DND-41 (cell line): ENCODE measurements around the gene PLIN4.

Experiments
- ATAC-seq: fragments of 200-7000 bp; cut with Tn5 transposase; 3 replicates; pipeline ENCODE4 v1.9.1; 2021; ENCODE audit warnings: low read depth; ENCODE audit not compliant: insufficient read depth
- DNase-seq: peaks from one replicate; pipeline ENCODE4 v3.0.0-alpha.2; 2020
- H2AFZ ChIP-seq: 2 replicates; pipeline ENCODE4 v1.6.0; 2012; ENCODE audit warnings: low read depth, low read length
- H3K27ac ChIP-seq: 2 replicates; pipeline ENCODE4 v1.5.1; 2012; ENCODE audit warnings: low read length, inconsistent platforms
- H3K27me3 ChIP-seq: fragments of 200-600 bp; sonication (generic); 2 replicates; pipeline ENCODE4 v1.6.0; 2012; ENCODE audit warnings: low read length, mild to moderate bottlenecking, inconsistent platforms; ENCODE audit not compliant: insufficient read depth, poor library complexity
- H3K36me3 ChIP-seq: 2 replicates; pipeline ENCODE4 v1.5.1; 2012; ENCODE audit warnings: low read length, inconsistent platforms; ENCODE audit not compliant: insufficient read depth
- H3K4me1 ChIP-seq: 2 replicates; pipeline ENCODE4 v1.5.1; 2012; ENCODE audit warnings: mild to moderate bottlenecking, low read length; ENCODE audit not compliant: insufficient read depth
- H3K4me2 ChIP-seq: 2 replicates; pipeline ENCODE4 v1.6.0; 2012; ENCODE audit warnings: mild to moderate bottlenecking, moderate library complexity, low read length, inconsistent platforms; ENCODE audit not compliant: insufficient read depth
- H3K4me3 ChIP-seq, 2 experiments: fragments of 200-600 bp in 1 of 2; shearing (Covaris generic) in 1 of 2; 2 replicates each; pipeline ENCODE4 v1.5.1; 2012 to 2016; ENCODE audit warnings: inconsistent platforms in 2 of 2, low read length in 2 of 2, mild to moderate bottlenecking in 2 of 2, low read depth in 1 of 2, moderate library complexity in 1 of 2
- H3K79me2 ChIP-seq: 2 replicates; pipeline ENCODE4 v1.6.0; 2012; ENCODE audit warnings: low read length, inconsistent platforms; ENCODE audit not compliant: insufficient read depth
- H3K9ac ChIP-seq: 2 replicates; pipeline ENCODE4 v1.6.0; 2012; ENCODE audit warnings: low read depth, mild to moderate bottlenecking, inconsistent platforms, low read length, moderate library complexity
- H3K9me3 ChIP-seq: 2 replicates; pipeline ENCODE4 v1.5.1; 2012; ENCODE audit warnings: low read length, moderate library complexity, mild to moderate bottlenecking, inconsistent platforms; ENCODE audit not compliant: insufficient read depth, severe bottlenecking
- H4K20me1 ChIP-seq: 2 replicates; pipeline ENCODE4 v1.6.0; 2012; ENCODE audit warnings: low read length; ENCODE audit not compliant: insufficient read depth
- EZH2 ChIP-seq: IDR thresholded peaks from 3 replicates; pipeline ENCODE4 v1.6.1; 2012; ENCODE audit warnings: borderline replicate concordance, low read depth, mild to moderate bottlenecking, moderate library complexity, low read length, inconsistent platforms; ENCODE audit not compliant: severe bottlenecking
- TF ChIP-seq, protein P1 (sequence below): IDR thresholded peaks from 2 replicates; pipeline ENCODE4 v1.5.1; 2012; ENCODE audit warnings: borderline replicate concordance, low read length, moderate library complexity, mild to moderate bottlenecking; ENCODE audit not compliant: poor library complexity, severe bottlenecking; ENCODE audit errors: extremely low read depth

PLIN4 gene

DNA sequence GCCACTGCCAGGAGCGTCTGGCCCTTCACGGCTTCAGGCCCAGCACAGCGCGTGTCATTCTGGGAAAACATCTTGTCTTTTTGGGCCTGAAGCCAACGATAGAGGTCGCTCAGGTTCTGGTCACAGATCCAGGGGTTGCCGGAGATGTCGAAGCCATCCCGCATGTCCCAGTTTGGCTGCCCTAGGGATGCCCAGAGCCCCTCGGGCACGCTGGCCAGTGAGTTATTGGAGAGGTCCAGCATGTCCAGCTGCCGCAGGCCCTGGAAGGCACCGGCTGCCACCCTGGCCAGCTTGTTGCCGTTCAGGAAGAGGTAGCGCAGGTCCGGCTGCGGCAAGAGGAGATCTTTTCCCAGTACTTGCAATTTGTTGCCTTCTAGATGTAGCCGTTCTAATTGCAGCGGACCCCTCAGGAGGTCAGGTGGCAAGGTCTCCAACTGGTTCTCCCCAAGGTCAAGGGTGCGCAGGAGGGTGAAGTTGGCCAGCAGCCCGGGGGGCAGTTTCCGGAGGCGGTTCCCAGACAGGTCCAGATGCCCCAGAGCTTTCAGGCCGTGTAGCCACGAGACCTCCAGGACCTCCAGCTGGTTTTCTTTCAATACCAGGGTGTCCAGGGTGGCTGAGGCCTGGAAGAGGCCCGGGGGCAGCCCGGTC lies 19.8 kb upstream of the PLIN4 start:
- Histone ChIP-seq H3K9ac (no peak overlapping the region), H3K27me3 (no peaks in the 10 kb centered on the region), H3K36me3 (no peaks in the 10 kb centered on the region), H3K9me3 (no peaks in the 10 kb centered on the region), H3K4me1 (no peaks in the 10 kb centered on the region), H4K20me1 (no peaks in the 10 kb centered on the region), H3K4me3 (no peak overlapping the region), H2AFZ (no peak overlapping the region), H3K79me2 (no peaks in the 10 kb centered on the region), H3K4me2 (no peak overlapping the region), H3K27ac (no peak overlapping the region)
- TF ChIP-seq EZH2: no peak
- TF ChIP-seq, protein P1, sequence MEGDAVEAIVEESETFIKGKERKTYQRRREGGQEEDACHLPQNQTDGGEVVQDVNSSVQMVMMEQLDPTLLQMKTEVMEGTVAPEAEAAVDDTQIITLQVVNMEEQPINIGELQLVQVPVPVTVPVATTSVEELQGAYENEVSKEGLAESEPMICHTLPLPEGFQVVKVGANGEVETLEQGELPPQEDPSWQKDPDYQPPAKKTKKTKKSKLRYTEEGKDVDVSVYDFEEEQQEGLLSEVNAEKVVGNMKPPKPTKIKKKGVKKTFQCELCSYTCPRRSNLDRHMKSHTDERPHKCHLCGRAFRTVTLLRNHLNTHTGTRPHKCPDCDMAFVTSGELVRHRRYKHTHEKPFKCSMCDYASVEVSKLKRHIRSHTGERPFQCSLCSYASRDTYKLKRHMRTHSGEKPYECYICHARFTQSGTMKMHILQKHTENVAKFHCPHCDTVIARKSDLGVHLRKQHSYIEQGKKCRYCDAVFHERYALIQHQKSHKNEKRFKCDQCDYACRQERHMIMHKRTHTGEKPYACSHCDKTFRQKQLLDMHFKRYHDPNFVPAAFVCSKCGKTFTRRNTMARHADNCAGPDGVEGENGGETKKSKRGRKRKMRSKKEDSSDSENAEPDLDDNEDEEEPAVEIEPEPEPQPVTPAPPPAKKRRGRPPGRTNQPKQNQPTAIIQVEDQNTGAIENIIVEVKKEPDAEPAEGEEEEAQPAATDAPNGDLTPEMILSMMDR: no peak
- no peak for ATAC-seq
- no peak for DNase-seq

DNA sequence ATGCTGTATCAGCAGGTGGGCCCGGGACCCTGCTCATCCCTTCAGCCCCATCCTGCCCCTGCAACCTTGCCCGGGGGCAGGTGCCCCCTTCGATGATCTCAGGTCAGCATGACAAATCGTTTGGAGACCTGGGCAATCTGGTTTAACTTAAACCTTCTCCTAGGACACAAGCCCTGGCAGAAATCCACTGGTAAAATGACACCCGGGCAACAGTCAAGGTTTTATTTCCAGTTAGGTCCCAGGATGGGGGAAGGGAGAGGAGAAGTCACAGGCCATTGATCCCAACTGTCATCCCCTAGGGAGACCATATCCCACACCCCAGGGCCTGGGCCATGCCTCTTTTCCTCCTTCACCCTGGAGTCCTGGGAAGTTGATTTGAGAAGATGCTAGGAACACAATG lies 18.5 kb upstream of the PLIN4 start:
- ATAC-seq (no peak), DNase-seq (no peak)
- no peaks in the 10 kb centered on the region for H3K4me1 ChIP-seq
- H3K79me2 ChIP-seq: no peaks in the 10 kb centered on the region
- H3K4me3 ChIP-seq: no peak overlapping the region
- no peaks in the 10 kb centered on the region for H3K9me3 ChIP-seq
- no peaks in the 10 kb centered on the region for H3K27me3 ChIP-seq
- H4K20me1 ChIP-seq: no peaks in the 10 kb centered on the region
- no peak overlapping the region for H3K27ac ChIP-seq
- H2AFZ ChIP-seq: no peak overlapping the region
- H3K4me2 ChIP-seq: no peak overlapping the region
- H3K9ac ChIP-seq: no peak overlapping the region
- TF ChIP-seq EZH2: no peak
- TF ChIP-seq, protein P1: no peak
- H3K36me3 ChIP-seq: no peaks in the 10 kb centered on the region

DNA sequence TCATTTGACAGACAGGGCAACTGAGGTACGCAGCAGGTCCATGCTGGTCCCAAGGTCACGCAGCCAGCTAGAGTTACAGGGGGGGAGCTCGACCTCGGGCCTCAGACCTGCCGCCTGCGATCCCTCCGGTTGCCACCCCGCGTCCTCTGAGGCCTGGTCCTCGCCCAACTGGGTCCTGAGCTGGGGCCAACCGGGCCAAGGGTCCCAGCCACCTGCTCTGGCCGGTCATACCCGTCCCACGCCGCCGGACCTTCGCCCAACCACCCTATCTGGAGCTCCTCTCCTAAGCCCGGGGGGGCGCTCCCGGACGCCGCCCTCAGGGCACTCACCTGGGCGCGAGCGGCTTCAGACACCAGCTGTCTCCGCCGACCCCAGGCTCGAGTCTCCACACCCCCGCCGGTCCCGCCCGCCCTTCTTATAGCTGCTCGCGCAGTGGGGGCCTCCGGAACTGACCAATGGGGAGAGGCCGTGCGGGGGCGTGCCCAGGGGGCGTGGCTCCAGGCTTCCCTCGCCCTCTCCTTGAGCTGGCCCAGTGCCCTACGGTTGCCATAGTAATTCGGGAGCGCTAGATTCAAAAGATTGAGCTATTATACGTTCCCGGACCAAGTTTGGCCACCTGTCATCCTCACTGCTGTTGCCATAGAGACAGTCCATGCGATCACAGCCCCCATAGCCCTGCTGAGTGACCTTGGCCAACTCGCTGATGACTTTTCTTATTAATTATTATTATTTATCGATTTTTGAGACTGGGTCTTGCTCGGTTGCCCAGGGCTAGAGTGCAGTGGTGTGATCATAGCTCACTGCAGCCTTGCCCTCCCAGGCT lies 16.8 kb upstream of the PLIN4 start, which contains the start of gene PLIN5:
Gene PLIN5 (minus strand): TSS at position 389 of the 823 bp plus-strand sequence. CDS start 1,150 bp downstream, outside the sequence.
- DNase-seq: peak; percentile 16
- H3K36me3 ChIP-seq: no peaks in the 10 kb centered on the region
- H3K9me3 ChIP-seq: no peaks in the 10 kb centered on the region
- H3K27ac ChIP-seq: no peak within 1 kb of the TSS
- TF ChIP-seq, protein P1: no peak
- no peak for TF ChIP-seq EZH2
- H3K27me3 ChIP-seq: no peaks in the 10 kb centered on the region
- H3K4me1 ChIP-seq: no peaks in the 10 kb centered on the region
- no peak within 1 kb of the TSS for H3K4me3 ChIP-seq
- H2AFZ ChIP-seq: no peak within 1 kb of the TSS
- no peak within 1 kb of the TSS for H3K9ac ChIP-seq
- ATAC-seq: no peak
- H4K20me1 ChIP-seq: no peaks in the 10 kb centered on the region
- no peak within 1 kb of the TSS for H3K4me2 ChIP-seq
- no peaks in the 10 kb centered on the region for H3K79me2 ChIP-seq
